Measurements from ENCODE around the gene AKNA.

DNA sequence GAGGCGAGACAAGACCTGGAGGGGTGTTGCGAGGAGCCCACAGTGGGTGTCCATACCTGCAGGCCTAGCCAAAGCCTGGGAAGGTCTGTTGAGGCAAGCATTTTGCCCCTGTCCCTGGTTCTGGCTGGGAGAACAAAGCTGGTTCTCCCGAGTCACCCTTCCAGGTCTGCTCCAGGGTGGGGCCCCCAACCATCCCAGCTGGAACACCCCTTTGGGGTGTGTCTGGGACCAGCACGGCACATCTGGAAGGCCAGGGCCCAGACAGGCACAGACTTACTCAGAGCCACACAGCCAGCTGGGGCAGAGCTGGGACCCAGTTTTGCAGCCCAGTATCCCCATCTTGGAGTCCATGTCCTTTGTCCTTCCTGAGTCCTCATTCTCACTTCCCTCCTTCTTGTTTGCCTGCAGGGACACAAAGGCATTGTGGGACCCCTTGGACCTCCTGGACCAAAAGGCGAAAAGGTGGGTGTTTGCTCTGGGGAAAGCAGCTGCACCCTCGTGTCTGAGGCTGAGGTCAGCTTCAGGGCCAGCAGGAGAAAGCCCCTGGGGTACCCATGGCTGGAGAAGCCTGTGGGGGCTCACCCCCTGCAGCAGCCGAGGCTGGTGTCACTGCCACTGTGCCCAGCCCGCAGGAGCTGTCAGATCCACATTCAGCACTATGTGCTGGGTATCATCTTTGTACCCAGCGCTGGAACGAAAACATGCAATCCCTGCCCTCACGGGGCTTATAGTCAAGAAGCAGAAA, 103.3 kb downstream of the AKNA start:
- TF ChIP-seq, protein P1, sequence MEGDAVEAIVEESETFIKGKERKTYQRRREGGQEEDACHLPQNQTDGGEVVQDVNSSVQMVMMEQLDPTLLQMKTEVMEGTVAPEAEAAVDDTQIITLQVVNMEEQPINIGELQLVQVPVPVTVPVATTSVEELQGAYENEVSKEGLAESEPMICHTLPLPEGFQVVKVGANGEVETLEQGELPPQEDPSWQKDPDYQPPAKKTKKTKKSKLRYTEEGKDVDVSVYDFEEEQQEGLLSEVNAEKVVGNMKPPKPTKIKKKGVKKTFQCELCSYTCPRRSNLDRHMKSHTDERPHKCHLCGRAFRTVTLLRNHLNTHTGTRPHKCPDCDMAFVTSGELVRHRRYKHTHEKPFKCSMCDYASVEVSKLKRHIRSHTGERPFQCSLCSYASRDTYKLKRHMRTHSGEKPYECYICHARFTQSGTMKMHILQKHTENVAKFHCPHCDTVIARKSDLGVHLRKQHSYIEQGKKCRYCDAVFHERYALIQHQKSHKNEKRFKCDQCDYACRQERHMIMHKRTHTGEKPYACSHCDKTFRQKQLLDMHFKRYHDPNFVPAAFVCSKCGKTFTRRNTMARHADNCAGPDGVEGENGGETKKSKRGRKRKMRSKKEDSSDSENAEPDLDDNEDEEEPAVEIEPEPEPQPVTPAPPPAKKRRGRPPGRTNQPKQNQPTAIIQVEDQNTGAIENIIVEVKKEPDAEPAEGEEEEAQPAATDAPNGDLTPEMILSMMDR (IDR thresholded peaks at IDR 0.05; ENCODE audit: insufficient read depth, low read depth, low read length) = no peak
- TF ChIP-seq EZH2 (IDR thresholded peaks at IDR 0.05; ENCODE audit: insufficient read depth, low read length) = no peak
